WTC11 (cell line): ENCODE data around the gene PRKN. TPM values are rescaled to one million over a fixed set of nuclear protein-coding genes. Genes with fewer than 3 reads are reported as not detected.

Source experiments
- ATAC-seq: fragments of 200-7000 bp; cut with Tn5 transposase; 2 replicates; pipeline ENCODE4 v1.10.0; 2021; ENCODE audit warnings: mild to moderate bottlenecking, moderate library complexity
- CTCF ChIA-PET: fragments of 300-600 bp; sonication (Branson Sonifier 250); formaldehyde crosslinking; loops from one replicate; lab custom pipeline; 2021; ENCODE audit warnings: antibody characterized with exemption; lab: Charles Lee
- POLR2A ChIA-PET: fragments of 350-600 bp; sonication (Branson Sonifier 250); formaldehyde crosslinking; loops from one replicate; lab custom pipeline; 2021; ENCODE audit warnings: antibody characterized with exemption; lab: Charles Lee
- DNase-seq: peaks from one replicate; pipeline ENCODE4 v3.0.0; 2021; ENCODE audit warnings: low spot score
- H3K27ac Mint-ChIP-seq: 2 replicates; pipeline ENCODE4 v1.8.0; 2021; ENCODE audit warnings: mixed read lengths
- H3K27me3 Mint-ChIP-seq: 2 replicates; pipeline ENCODE4 v1.8.0; 2021; ENCODE audit warnings: low read depth, mild to moderate bottlenecking, moderate library complexity, mixed read lengths
- H3K36me3 Mint-ChIP-seq: 2 replicates; pipeline ENCODE4 v1.8.0; 2021; ENCODE audit warnings: mixed read lengths
- H3K4me1 Mint-ChIP-seq: 2 replicates; pipeline ENCODE4 v1.8.0; 2022; ENCODE audit warnings: mixed read lengths
- H3K4me3 Mint-ChIP-seq: 2 replicates; pipeline ENCODE4 v1.8.0; 2021; ENCODE audit warnings: mild to moderate bottlenecking, moderate library complexity, mixed read lengths
- H3K9me3 Mint-ChIP-seq: 2 replicates; pipeline ENCODE4 v1.8.0; 2021; ENCODE audit warnings: mixed read lengths
- CDX4 ChIP-seq: fragments of 250-450 bp; sonication (Bioruptor Pico); IDR thresholded peaks from 2 replicates; pipeline ENCODE4 v1.9.0; 2021; ENCODE audit warnings: moderate library complexity, mild to moderate bottlenecking, inconsistent platforms, borderline replicate concordance
- FOXK1 ChIP-seq: sonication (generic); formaldehyde crosslinking; IDR thresholded peaks from 2 replicates; pipeline ENCODE4 v1.8.0; 2022; ENCODE audit warnings: mild to moderate bottlenecking, moderate library complexity, missing genetic modification reagents
- GRHL2 ChIP-seq: fragments of 250-450 bp; sonication (Bioruptor Pico); IDR thresholded peaks from 2 replicates; pipeline ENCODE4 v1.8.0; 2022; ENCODE audit warnings: mild to moderate bottlenecking, moderate library complexity; ENCODE audit not compliant: insufficient replicate concordance, severe bottlenecking
- JUN ChIP-seq: sonication (generic); formaldehyde crosslinking; IDR thresholded peaks from 2 replicates; pipeline ENCODE4 v1.8.0; 2023; ENCODE audit warnings: mild to moderate bottlenecking, missing genetic modification reagents
- NFE2L1 ChIP-seq: sonication (generic); formaldehyde crosslinking; IDR thresholded peaks from 2 replicates; pipeline ENCODE4 v1.8.1; 2023; ENCODE audit warnings: missing genetic modification reagents
- NR2C2 ChIP-seq: sonication (generic); formaldehyde crosslinking; IDR thresholded peaks from 2 replicates; pipeline ENCODE4 v1.8.0; 2022; ENCODE audit warnings: mild to moderate bottlenecking, missing genetic modification reagents
- SMAD3 ChIP-seq: sonication (generic); formaldehyde crosslinking; IDR thresholded peaks from 2 replicates; pipeline ENCODE4 v1.8.0; 2022; ENCODE audit warnings: missing genetic modification reagents, mild to moderate bottlenecking, borderline replicate concordance
- TP53 ChIP-seq: sonication (generic); formaldehyde crosslinking; IDR thresholded peaks from 2 replicates; pipeline ENCODE4 v1.8.1; 2023; ENCODE audit warnings: mild to moderate bottlenecking, missing genetic modification reagents
- ZBTB21 ChIP-seq: sonication (generic); formaldehyde crosslinking; IDR thresholded peaks from 2 replicates; pipeline ENCODE4 v1.8.1; 2023; ENCODE audit warnings: mild to moderate bottlenecking, missing genetic modification reagents, borderline replicate concordance
- ZNF263 ChIP-seq: sonication (generic); formaldehyde crosslinking; IDR thresholded peaks from 2 replicates; pipeline ENCODE4 v1.8.1; 2022; ENCODE audit warnings: low read depth, mild to moderate bottlenecking, moderate library complexity, missing genetic modification reagents
- ZNF396 ChIP-seq: fragments of 250-450 bp; sonication (Bioruptor Pico); IDR thresholded peaks from 2 replicates; pipeline ENCODE4 v1.8.0; 2021; ENCODE audit warnings: mild to moderate bottlenecking, moderate library complexity, borderline replicate concordance
- ZNF671 ChIP-seq: fragments of 250-450 bp; sonication (Bioruptor Pico); IDR thresholded peaks from 2 replicates; pipeline ENCODE4 v1.8.0; 2021; ENCODE audit warnings: mild to moderate bottlenecking
- total RNA-seq: library from RNA; stranded (reverse); gene quantifications from 3 replicates; pipeline ENCODE4 v1.2.3, GENCODE V29; 2021
- TF ChIP-seq, protein P1 (sequence below): sonication (generic); formaldehyde crosslinking; IDR thresholded peaks from 2 replicates; pipeline ENCODE4 v1.8.1; 2022; ENCODE audit warnings: mild to moderate bottlenecking, missing genetic modification reagents, moderate library complexity, borderline replicate concordance
- TF ChIP-seq, protein P2 (sequence below): fragments of 250-450 bp; sonication (Bioruptor Pico); conservative IDR thresholded peaks from 2 replicates; pipeline ENCODE4 v1.9.0; 2021; ENCODE audit warnings: mild to moderate bottlenecking
- TF ChIP-seq, protein P3 (sequence below): sonication (generic); formaldehyde crosslinking; IDR thresholded peaks from 2 replicates; pipeline ENCODE4 v1.8.0; 2022; ENCODE audit warnings: mild to moderate bottlenecking, missing genetic modification reagents

PRKN gene
- total RNA-seq, 1 experiment from 2014 or later: 0.59 TPM

DNA sequence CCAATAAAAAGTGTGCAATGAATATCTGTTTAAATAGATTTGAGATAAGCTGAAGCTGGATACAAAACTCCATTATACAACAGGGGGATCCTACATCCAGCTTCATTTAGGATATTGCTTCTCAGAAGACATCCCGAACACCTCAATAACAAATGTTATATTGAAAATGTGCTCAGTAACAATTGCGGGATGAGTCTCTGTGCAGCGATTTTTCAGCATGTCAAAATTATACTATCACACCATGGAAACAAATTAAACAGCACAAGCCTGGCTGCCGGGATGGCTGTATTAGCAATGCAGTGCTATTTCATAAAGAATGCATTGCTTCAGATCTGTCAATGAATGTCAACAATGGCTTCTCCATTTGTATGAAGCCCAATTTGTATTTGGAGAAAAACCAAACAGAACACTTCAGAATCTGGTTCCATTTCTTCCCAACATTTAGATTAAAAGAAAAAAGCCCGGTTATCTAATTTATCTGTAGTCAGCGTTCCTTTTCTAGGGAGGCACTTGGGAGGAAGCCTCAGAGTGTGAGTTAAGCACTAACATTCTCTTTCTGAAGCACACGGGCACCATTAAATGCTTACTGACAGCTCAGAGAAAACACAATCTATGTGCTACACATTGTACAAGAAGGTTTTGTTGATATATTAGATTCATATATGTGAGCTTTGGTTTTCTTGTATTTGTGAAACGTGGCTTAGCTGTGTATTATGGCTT, 1142.8 kb downstream of the PRKN start (continued):
- TF ChIP-seq, protein P1, sequence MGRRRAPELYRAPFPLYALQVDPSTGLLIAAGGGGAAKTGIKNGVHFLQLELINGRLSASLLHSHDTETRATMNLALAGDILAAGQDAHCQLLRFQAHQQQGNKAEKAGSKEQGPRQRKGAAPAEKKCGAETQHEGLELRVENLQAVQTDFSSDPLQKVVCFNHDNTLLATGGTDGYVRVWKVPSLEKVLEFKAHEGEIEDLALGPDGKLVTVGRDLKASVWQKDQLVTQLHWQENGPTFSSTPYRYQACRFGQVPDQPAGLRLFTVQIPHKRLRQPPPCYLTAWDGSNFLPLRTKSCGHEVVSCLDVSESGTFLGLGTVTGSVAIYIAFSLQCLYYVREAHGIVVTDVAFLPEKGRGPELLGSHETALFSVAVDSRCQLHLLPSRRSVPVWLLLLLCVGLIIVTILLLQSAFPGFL (CRISPR knock-in tag): no peak

GRCh38 chr6:161584051-161584450, 1143.5 kb downstream of the PRKN start:
- 0 out of 2 replicates have a peak, but pooled peaks cover 3% of the 10 kb centered on the region for H3K4me1 Mint-ChIP-seq
- DNase-seq: no peak
- TF ChIP-seq, protein P1 (CRISPR knock-in tag): no peak
- TF ChIP-seq TP53 (no peak), NFE2L1 (CRISPR knock-in tag) (no peak)
- TF ChIP-seq, all 79 proteins: peak for 0
- H3K27me3 Mint-ChIP-seq: no peaks in the 10 kb centered on the region
- H3K4me3 Mint-ChIP-seq: no peak overlapping the region
- no peak overlapping the region for H3K27ac Mint-ChIP-seq
- no peaks in the 10 kb centered on the region for H3K9me3 Mint-ChIP-seq
- ChIA-PET POLR2A (no interaction called here), CTCF (no interaction called here)
- ATAC-seq: no peak
- no peaks in the 10 kb centered on the region for H3K36me3 Mint-ChIP-seq

DNA sequence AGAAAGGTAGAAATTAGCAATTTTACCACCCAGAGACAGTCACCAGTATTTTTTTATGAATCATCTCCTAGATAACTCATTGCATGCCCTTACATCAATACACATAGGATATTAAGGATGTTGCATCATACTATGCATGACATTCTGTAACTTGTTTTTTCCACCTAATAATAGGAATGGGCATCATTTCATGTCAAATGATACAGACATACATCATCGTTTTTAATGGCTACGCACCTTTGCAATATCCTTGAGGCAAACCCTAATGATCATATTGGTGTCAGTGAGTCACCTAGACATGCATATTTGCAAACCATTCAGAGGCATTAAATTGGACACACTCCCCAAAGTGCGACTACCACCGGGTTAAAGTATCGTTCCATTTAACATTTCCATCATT, 1144.0 kb downstream of the PRKN start:
- no peak for DNase-seq
- no peaks in the 10 kb centered on the region for H3K36me3 Mint-ChIP-seq
- 0 out of 2 replicates have a peak, but pooled peaks cover 3% of the 10 kb centered on the region for H3K4me1 Mint-ChIP-seq
- no peak overlapping the region for H3K4me3 Mint-ChIP-seq
- TF ChIP-seq, protein P2, sequence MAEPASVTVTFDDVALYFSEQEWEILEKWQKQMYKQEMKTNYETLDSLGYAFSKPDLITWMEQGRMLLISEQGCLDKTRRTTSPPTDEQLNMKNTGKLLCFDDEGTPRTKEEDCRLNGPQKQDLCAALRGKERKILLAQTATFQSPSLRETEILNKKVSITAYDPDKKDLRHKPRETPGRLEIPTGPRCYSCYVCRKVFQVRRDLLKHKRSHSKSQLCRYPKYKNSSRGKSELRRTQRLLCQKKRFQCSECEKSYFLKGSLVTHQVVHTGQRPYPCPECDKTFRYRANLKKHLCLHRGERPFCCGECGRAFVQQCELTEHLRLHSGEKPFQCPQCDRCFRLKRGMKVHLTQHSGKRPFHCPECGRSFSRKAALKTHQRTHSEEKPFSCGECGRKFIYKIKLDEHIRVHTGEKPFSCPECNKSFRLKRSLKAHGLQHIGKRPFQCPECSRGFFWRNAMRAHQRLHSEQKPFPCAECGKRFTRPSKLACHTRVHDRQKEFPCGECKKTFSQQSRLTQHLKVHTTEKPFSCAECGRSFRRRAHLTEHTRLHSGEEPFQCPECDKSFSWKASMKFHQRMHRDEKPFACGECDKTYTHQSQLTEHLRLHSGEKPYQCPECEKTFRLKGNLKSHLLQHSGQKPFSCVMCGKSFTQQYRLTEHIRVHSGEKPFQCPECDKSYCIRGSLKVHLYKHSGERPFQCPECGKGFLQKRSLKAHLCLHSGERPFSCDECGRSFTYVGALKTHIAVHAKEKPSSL (CRISPR knock-in tag): no peak
- no peak for TF ChIP-seq ZNF263
- no peak for TF ChIP-seq NR2C2
- TF ChIP-seq GRHL2 (CRISPR knock-in tag): no peak
- TF ChIP-seq ZNF396 (CRISPR knock-in tag): no peak
- no peak for TF ChIP-seq SMAD3
- TF ChIP-seq FOXK1 (CRISPR knock-in tag): no peak
- no peak for TF ChIP-seq CDX4 (CRISPR knock-in tag)
- TF ChIP-seq JUN: no peak
- TF ChIP-seq ZNF671 (CRISPR knock-in tag): no peak
- TF ChIP-seq ZBTB21 (CRISPR knock-in tag): no peak
- TF ChIP-seq, protein P3, sequence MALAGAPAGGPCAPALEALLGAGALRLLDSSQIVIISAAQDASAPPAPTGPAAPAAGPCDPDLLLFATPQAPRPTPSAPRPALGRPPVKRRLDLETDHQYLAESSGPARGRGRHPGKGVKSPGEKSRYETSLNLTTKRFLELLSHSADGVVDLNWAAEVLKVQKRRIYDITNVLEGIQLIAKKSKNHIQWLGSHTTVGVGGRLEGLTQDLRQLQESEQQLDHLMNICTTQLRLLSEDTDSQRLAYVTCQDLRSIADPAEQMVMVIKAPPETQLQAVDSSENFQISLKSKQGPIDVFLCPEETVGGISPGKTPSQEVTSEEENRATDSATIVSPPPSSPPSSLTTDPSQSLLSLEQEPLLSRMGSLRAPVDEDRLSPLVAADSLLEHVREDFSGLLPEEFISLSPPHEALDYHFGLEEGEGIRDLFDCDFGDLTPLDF (CRISPR knock-in tag): no peak
- TF ChIP-seq, all 79 proteins: peak for 0
- ChIA-PET POLR2A (no interaction called here), CTCF (no interaction called here)
- H3K27me3 Mint-ChIP-seq: no peaks in the 10 kb centered on the region
- H3K9me3 Mint-ChIP-seq: no peaks in the 10 kb centered on the region
- ATAC-seq: no peak
- H3K27ac Mint-ChIP-seq: no peak overlapping the region
